H1 (cell line): ENCODE measurements around the gene RLBP1. TPM values are rescaled to one million over a fixed set of nuclear protein-coding genes. Genes with fewer than 3 reads are reported as not detected.

Source experiments
- CTCF ChIA-PET: fragments of 300-600 bp; sonication (Branson Sonifier 250); formaldehyde crosslinking; loops from one replicate; lab custom pipeline; 2021; ENCODE audit not compliant: partially characterized antibody; lab: Charles Lee
- POLR2A ChIA-PET: fragments of 300-600 bp; sonication (Branson Sonifier 250); formaldehyde crosslinking; loops from one replicate; lab custom pipeline; 2021; ENCODE audit warnings: inconsistent platforms; ENCODE audit not compliant: partially characterized antibody; lab: Charles Lee
- DNase-seq, 2 experiments: peaks; one replicate each; pipeline versions ENCODE4 v3.0.0 to v3.0.0-alpha.2; 2010 to 2022; ENCODE audit warnings: low spot score in 2 of 2, low read depth in 1 of 2, mixed read lengths in 1 of 2
- FAIRE-seq: peaks from 2 replicates; lab custom pipeline; 2011; peaks lifted over from hg19 to GRCh38; lab: Jason Lieb, UNC
- H2AFZ ChIP-seq: 2 replicates; pipeline ENCODE4 v1.8.1; 2012; ENCODE audit warnings: low read length, inconsistent platforms
- H2AK5ac ChIP-seq: 2 replicates; pipeline ENCODE4 v1.6.1; 2013; ENCODE audit warnings: low read depth, low read length
- H2BK120ac ChIP-seq: replicated peaks from 2 replicates; pipeline ENCODE3; 2013; ENCODE audit warnings: low read depth, low read length, inconsistent platforms
- H2BK12ac ChIP-seq: 2 replicates; pipeline ENCODE4 v1.6.1; 2013; ENCODE audit warnings: low read depth, low read length
- H2BK15ac ChIP-seq: 2 replicates; pipeline ENCODE4 v1.6.1; 2013; ENCODE audit warnings: low read length
- H2BK20ac ChIP-seq: 2 replicates; pipeline ENCODE4 v1.6.1; 2013; ENCODE audit warnings: low read length
- H2BK5ac ChIP-seq: 2 replicates; pipeline ENCODE4 v1.6.1; 2013; ENCODE audit warnings: low read depth, low read length
- H3K14ac ChIP-seq: 2 replicates; pipeline ENCODE4 v1.6.1; 2013; ENCODE audit warnings: inconsistent platforms; ENCODE audit not compliant: insufficient read length
- H3K18ac ChIP-seq: 2 replicates; pipeline ENCODE4 v1.6.1; 2013; ENCODE audit warnings: low read length; ENCODE audit errors: extremely low read depth
- H3K23ac ChIP-seq: 2 replicates; pipeline ENCODE4 v1.6.1; 2013; ENCODE audit warnings: inconsistent platforms; ENCODE audit not compliant: insufficient read length
- H3K23me2 ChIP-seq: 2 replicates; pipeline ENCODE4 v1.6.1; 2013; ENCODE audit warnings: low read depth, low read length
- H3K27ac ChIP-seq: 2 replicates; pipeline ENCODE4 v1.6.1; 2011; ENCODE audit warnings: low read depth, low read length, inconsistent platforms
- H3K27me3 ChIP-seq, 4 experiments: replicated peaks in 1 of 4; 1 replicate in 1 of 4; 2 replicates in 3 of 4; pipeline versions ENCODE4 v1.6.1 to v1.8.1; 2011 to 2013; ENCODE audit warnings: low read length in 3 of 4, mild to moderate bottlenecking in 3 of 4, inconsistent platforms in 2 of 4, mixed read lengths in 2 of 4, moderate library complexity in 1 of 4; ENCODE audit not compliant: control insufficient read depth in 3 of 4, insufficient read depth in 3 of 4; ENCODE audit errors: extremely low read depth in 1 of 4
- H3K36me3 ChIP-seq, 4 experiments: 2 replicates each; pipeline versions ENCODE4 v1.6.1 to v1.8.1; 2011 to 2013; ENCODE audit warnings: mild to moderate bottlenecking in 4 of 4, low read length in 3 of 4, moderate library complexity in 2 of 4, control low read depth in 1 of 4, inconsistent platforms in 1 of 4; ENCODE audit not compliant: insufficient read depth in 4 of 4, control insufficient read depth in 2 of 4
- H3K4ac ChIP-seq: replicated peaks from 2 replicates; pipeline ENCODE3; 2013; ENCODE audit warnings: low read length, low read depth, mixed read lengths, inconsistent platforms; ENCODE audit not compliant: insufficient read length
- H3K4me1 ChIP-seq, 4 experiments: replicated peaks in 1 of 4; 1 replicate in 1 of 4; 2 replicates in 3 of 4; pipeline versions ENCODE4 v1.6.1 to v1.8.1; 2011 to 2013; ENCODE audit warnings: low read length in 3 of 4, inconsistent platforms in 2 of 4, mixed read lengths in 1 of 4; ENCODE audit not compliant: insufficient read depth in 4 of 4, control insufficient read depth in 3 of 4
- H3K4me2 ChIP-seq, 2 experiments: 2 replicates each; pipeline versions ENCODE4 v1.6.1 to v1.8.1; 2011 to 2013; ENCODE audit warnings: low read depth in 2 of 2, low read length in 2 of 2, control low read depth in 1 of 2, inconsistent platforms in 1 of 2, mild to moderate bottlenecking in 1 of 2; ENCODE audit not compliant: insufficient read depth in 1 of 2
- H3K4me3 ChIP-seq, 4 experiments: fragments of 200-600, 300-600 bp in 1 of 4; sonication (generic), shearing (Covaris generic), sonication (Bioruptor Twin) in 1 of 4; 2 replicates each; pipeline versions ENCODE4 v1.5.1 to v1.8.1; 2011 to 2016; ENCODE audit warnings: low read length in 4 of 4, low read depth in 3 of 4, control low read depth in 2 of 4, inconsistent platforms in 2 of 4, mild to moderate bottlenecking in 2 of 4, mixed read lengths in 1 of 4, moderate library complexity in 1 of 4; ENCODE audit not compliant: insufficient read depth in 2 of 4; ENCODE audit errors: extremely low read depth in 1 of 4
- H3K56ac ChIP-seq: replicated peaks from 2 replicates; pipeline ENCODE3; 2013; ENCODE audit warnings: low read depth, mild to moderate bottlenecking, mixed read lengths, low read length, inconsistent platforms; ENCODE audit not compliant: insufficient read length
- H3K79me1 ChIP-seq: 2 replicates; pipeline ENCODE4 v1.6.1; 2013; ENCODE audit warnings: low read depth, low read length, control low read depth
- H3K79me2 ChIP-seq, 2 experiments: 2 replicates each; pipeline versions ENCODE4 v1.6.1 to v1.8.1; 2012 to 2013; ENCODE audit warnings: low read length in 2 of 2, mild to moderate bottlenecking in 2 of 2, inconsistent platforms in 1 of 2; ENCODE audit not compliant: insufficient read depth in 2 of 2, control insufficient read depth in 1 of 2
- H3K9ac ChIP-seq, 4 experiments: replicated peaks in 1 of 4; 1 replicate in 1 of 4; 2 replicates in 3 of 4; pipeline versions ENCODE4 v1.6.1 to v1.8.1; 2011 to 2013; ENCODE audit warnings: low read depth in 3 of 4, low read length in 3 of 4, control low read depth in 2 of 4, mild to moderate bottlenecking in 2 of 4, moderate library complexity in 2 of 4, inconsistent platforms in 1 of 4; ENCODE audit errors: extremely low read depth in 1 of 4
- H3K9me3 ChIP-seq, 2 experiments: 2 replicates each; pipeline versions ENCODE4 v1.6.1 to v1.8.1; 2012 to 2013; ENCODE audit warnings: mild to moderate bottlenecking in 2 of 2, moderate library complexity in 2 of 2, control low read depth in 1 of 2, inconsistent platforms in 1 of 2, low read depth in 1 of 2, low read length in 1 of 2, mixed read lengths in 1 of 2; ENCODE audit not compliant: insufficient read depth in 2 of 2
- H4K20me1 ChIP-seq, 2 experiments: replicated peaks in 1 of 2; 2 replicates each; pipeline versions ENCODE3 to v1.8.1; 2011 to 2013; ENCODE audit warnings: inconsistent platforms in 2 of 2, low read length in 2 of 2, mild to moderate bottlenecking in 1 of 2; ENCODE audit not compliant: insufficient read depth in 2 of 2, control insufficient read depth in 1 of 2
- H4K5ac ChIP-seq: 2 replicates; pipeline ENCODE4 v1.6.1; 2013; ENCODE audit warnings: low read length, low read depth, mixed read lengths, inconsistent platforms; ENCODE audit not compliant: insufficient read length
- H4K8ac ChIP-seq: 2 replicates; pipeline ENCODE4 v1.8.0; 2013; ENCODE audit warnings: mild to moderate bottlenecking, moderate library complexity, low read length, inconsistent platforms; ENCODE audit not compliant: insufficient read depth; ENCODE audit errors: extremely low read depth
- H4K91ac ChIP-seq: replicated peaks from 2 replicates; pipeline ENCODE3; 2013; ENCODE audit warnings: low read length, mixed read lengths, inconsistent platforms; ENCODE audit not compliant: insufficient read length
- ATF3 ChIP-seq: IDR thresholded peaks from 2 replicates; pipeline ENCODE4 v1.6.1; 2011; ENCODE audit warnings: low read depth, mild to moderate bottlenecking, low read length; ENCODE audit not compliant: insufficient read depth
- CHD1 ChIP-seq: IDR thresholded peaks from 2 replicates; pipeline ENCODE4 v1.6.1; 2012; ENCODE audit warnings: low read depth, low read length, improper control_type of control experiment
- CTBP2 ChIP-seq: IDR thresholded peaks from 2 replicates; pipeline ENCODE4 v1.7.0; 2011; ENCODE audit warnings: borderline replicate concordance, mild to moderate bottlenecking, moderate library complexity, mixed read lengths, low read length; ENCODE audit not compliant: insufficient read depth, insufficient read length
- JUN ChIP-seq: IDR thresholded peaks from 2 replicates; pipeline ENCODE4 v1.6.1; 2011; ENCODE audit warnings: low read depth, mild to moderate bottlenecking, improper control_type of control experiment, low read length
- JUND ChIP-seq: IDR thresholded peaks from 2 replicates; pipeline ENCODE4 v1.6.1; 2011; ENCODE audit warnings: mild to moderate bottlenecking, improper control_type of control experiment, low read length
- RNF2 ChIP-seq: fragments of 200-900, 300-1000 bp; sonication (generic); IDR thresholded peaks from 2 replicates; pipeline ENCODE4 v1.7.1; 2016; ENCODE audit warnings: borderline replicate concordance, low read depth, mild to moderate bottlenecking, antibody characterized with exemption, low read length; ENCODE audit not compliant: poor library complexity, severe bottlenecking; ENCODE audit errors: missing control alignments
- SP4 ChIP-seq: IDR thresholded peaks from 2 replicates; pipeline ENCODE4 v1.6.1; 2012; ENCODE audit warnings: low read length, inconsistent platforms
- WGBS, 2 experiments: shearing (Covaris generic) in 1 of 2; methylation state at CpG; one replicate each; pipeline versions ENCODE4 v1.1.6 to v1.1.7; 2013 to 2015; ENCODE audit warnings: low lambda C conversion rate in 2 of 2, mixed read lengths in 2 of 2, inconsistent platforms in 1 of 2, low coverage in 1 of 2, missing lambda C conversion rate in 1 of 2; ENCODE audit not compliant: insufficient replicate concordance in 2 of 2, insufficient coverage in 1 of 2, insufficient read length in 1 of 2; ENCODE audit errors: extremely low coverage in 1 of 2, missing lambda C conversion rate in 1 of 2; 5-methylcytosine and 5-hydroxymethylcytosine counted together
- polyA plus RNA-seq, 7 experiments: library from polyadenylated mRNA; depleted of rRNA in 3 of 7; stranded (reverse) in 5 of 7; unstranded in 2 of 7; fragments of >200 nt in 5 of 7; fragments of 200-250 nt in 2 of 7; gene quantifications; 1 replicate in 5 of 7; 2 replicates in 1 of 7; 4 replicates in 1 of 7; pipeline versions ENCODE4 v1.2.1 to v1.2.3, GENCODE V29; 2011 to 2013; ENCODE audit warnings: missing spikeins in 2 of 7, mixed read lengths in 2 of 7
- total RNA-seq: library from RNA; stranded (reverse); fragmentation: NEBNext Ultra II Directional; extraction: Animal tissue kit (Norgen Biotek cat#: 25700); gene quantifications from 2 replicates; pipeline ENCODE4 v1.2.1, GENCODE V29; 2021
- TF ChIP-seq, protein P1 (sequence below), 3 experiments: IDR thresholded peaks; 1 replicate in 2 of 3; 2 replicates in 1 of 3; pipeline versions ENCODE4 v1.5.1 to v1.6.1; 2011; ENCODE audit warnings: low read length in 3 of 3, mild to moderate bottlenecking in 3 of 3, inconsistent platforms in 2 of 3, low read depth in 1 of 3, moderate library complexity in 1 of 3; ENCODE audit not compliant: insufficient read depth in 1 of 3; ENCODE audit errors: control extremely low read depth in 1 of 3

RLBP1 gene
- total and polyA plus RNA-seq, 2 of the 8 experiments (the other 6 are each of a cell fraction or from before 2014, with no cell fraction given) = 0.05 TPM; not detected in 1

DNA sequence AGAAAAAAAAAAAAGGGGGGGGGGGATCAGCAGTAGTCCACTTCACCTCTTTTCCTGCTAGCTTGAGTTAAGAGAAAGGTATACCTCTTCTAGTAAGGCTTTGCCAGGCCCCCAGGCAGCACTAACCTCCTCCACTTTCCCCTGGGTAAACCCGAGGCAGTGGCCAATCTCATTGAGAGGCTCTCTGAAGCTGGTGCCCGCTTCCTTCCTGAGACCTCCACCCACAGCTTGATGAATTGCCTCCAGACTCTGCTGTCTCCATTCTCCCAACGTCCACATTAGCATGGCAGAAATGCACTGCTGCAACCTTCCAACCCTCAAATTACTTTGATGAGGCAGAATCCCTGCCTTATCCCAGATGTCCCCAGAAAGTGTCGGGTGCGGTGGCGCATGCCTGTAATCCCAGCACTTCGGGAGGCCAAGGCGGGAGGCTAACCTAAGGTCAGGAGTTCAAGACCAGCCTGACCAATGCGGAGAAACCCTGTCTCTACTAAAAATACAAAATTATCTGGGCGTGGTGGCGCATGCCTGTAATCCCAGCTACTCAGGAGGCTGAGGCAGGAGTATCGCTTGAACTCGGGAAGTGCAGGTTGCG, 15.3 kb downstream of the RLBP1 start:
- Histone ChIP-seq H3K9ac (no peak overlapping the region), H3K23me2 (no peaks in the 10 kb centered on the region), H3K4me3 (no peak overlapping the region), H3K27ac (no peak overlapping the region), H3K79me1 (no peaks in the 10 kb centered on the region), H2BK5ac (no peak overlapping the region), H3K9me3 (no peaks in the 10 kb centered on the region), H3K4ac (no peak overlapping the region), H2BK20ac (no peak overlapping the region), H2BK12ac (no peak overlapping the region), H4K91ac (no peak overlapping the region), H3K36me3 (no peaks in the 10 kb centered on the region), H3K14ac (no peak overlapping the region), H2BK15ac (no peak overlapping the region), H3K27me3 (no peaks in the 10 kb centered on the region; a peak in 1 of 7 replicates), H3K18ac (no peak overlapping the region), H2BK120ac (no peak overlapping the region), H2AK5ac (no peak overlapping the region), H3K79me2 (no peaks in the 10 kb centered on the region), H3K23ac (no peak overlapping the region), H4K5ac (no peak overlapping the region), H3K4me2 (no peak overlapping the region), H4K8ac (no peak overlapping the region), H3K56ac (no peak overlapping the region), H4K20me1 (no peaks in the 10 kb centered on the region), H2AFZ (no peak overlapping the region), H3K4me1 (no peaks in the 10 kb centered on the region; a peak in 2 of 7 replicates)
- FAIRE-seq (no peak), DNase-seq (no peak)
- ChIA-PET POLR2A (interaction anchor here (1.0 to 1.6 kb wide), 3 partner anchors 17 to 38 kb away, joined by 3 to 4 read pairs (median 4); partner anchors contain the start of gene FANCI), CTCF (interaction anchor here (0.6 to 3.3 kb wide), 50 partner anchors 9 to 405 kb away, joined by 3 to 36 read pairs (median 5); partner anchors contain the start of genes FANCI and RLBP1)
- 89% methylated on average over 14 of the region's 14 CpGs; no CpG with 5 or more reads in 1 of the 2 experiments for WGBS, 2 experiments
- TF ChIP-seq CHD1 (no peak), ATF3 (no peak), JUND (no peak), JUN (no peak), SP4 (no peak), CTBP2 (no peak), RNF2 (no peak)
- TF ChIP-seq, protein P1, sequence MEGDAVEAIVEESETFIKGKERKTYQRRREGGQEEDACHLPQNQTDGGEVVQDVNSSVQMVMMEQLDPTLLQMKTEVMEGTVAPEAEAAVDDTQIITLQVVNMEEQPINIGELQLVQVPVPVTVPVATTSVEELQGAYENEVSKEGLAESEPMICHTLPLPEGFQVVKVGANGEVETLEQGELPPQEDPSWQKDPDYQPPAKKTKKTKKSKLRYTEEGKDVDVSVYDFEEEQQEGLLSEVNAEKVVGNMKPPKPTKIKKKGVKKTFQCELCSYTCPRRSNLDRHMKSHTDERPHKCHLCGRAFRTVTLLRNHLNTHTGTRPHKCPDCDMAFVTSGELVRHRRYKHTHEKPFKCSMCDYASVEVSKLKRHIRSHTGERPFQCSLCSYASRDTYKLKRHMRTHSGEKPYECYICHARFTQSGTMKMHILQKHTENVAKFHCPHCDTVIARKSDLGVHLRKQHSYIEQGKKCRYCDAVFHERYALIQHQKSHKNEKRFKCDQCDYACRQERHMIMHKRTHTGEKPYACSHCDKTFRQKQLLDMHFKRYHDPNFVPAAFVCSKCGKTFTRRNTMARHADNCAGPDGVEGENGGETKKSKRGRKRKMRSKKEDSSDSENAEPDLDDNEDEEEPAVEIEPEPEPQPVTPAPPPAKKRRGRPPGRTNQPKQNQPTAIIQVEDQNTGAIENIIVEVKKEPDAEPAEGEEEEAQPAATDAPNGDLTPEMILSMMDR (IDR thresholded peaks at IDR 0.05; ENCODE audit: control extremely low read depth in 1 of 3, insufficient read depth in 1 of 3, low read depth in 1 of 3, low read length in 3 of 3) = no peak
